GM04503 (cell line): ENCODE results near the gene CCNI.
"Not testable (repeated sequence)": the region's sequence is repeated elsewhere in the genome, so short reads cannot be mapped to it uniquely, and the experiment has no call there.

Experiments used
- DNase-seq: peaks from one replicate; pipeline ENCODE4 v3.0.0-alpha.2; 2012; ENCODE audit warnings: low read depth

Gene CCNI

GRCh38 chr4:77075869-77076799 is at the start of gene CCNI:
Gene CCNI, minus strand, starts transcription at chr4:77075989. Its CDS starts 9,627 bp downstream, at chr4:77066362.
- peak; percentile 88 for DNase-seq

- DNase-seq = no peak
These were observed 48.8 kb upstream of the CCNI start for GRCh38 chr4:77124576-77124975.

GRCh38 chr4:77123411-77123810 is 47.6 kb upstream of the CCNI start:
- no peak for DNase-seq

GRCh38 chr4:77122656-77123055 is 46.9 kb upstream of the CCNI start:
- DNase-seq = no peak

GRCh38 chr4:77121736-77122240 is 46.0 kb upstream of the CCNI start:
- no peak for DNase-seq

- no peak for DNase-seq
These were observed 45.2 kb upstream of the CCNI start for GRCh38 chr4:77120886-77121508.

GRCh38 chr4:77117721-77118120 is 41.9 kb upstream of the CCNI start:
- DNase-seq = no peak

GRCh38 chr4:77113069-77113468 is 37.3 kb upstream of the CCNI start:
- no peak for DNase-seq

GRCh38 chr4:77110730-77111129 is 34.9 kb upstream of the CCNI start:
- no peak for DNase-seq

GRCh38 chr4:77104791-77105540 is 29.2 kb upstream of the CCNI start:
- no peak for DNase-seq

- no peak for DNase-seq
These were observed 28.6 kb upstream of the CCNI start for GRCh38 chr4:77104388-77104787.

- DNase-seq = no peak
These were observed 24.4 kb upstream of the CCNI start for GRCh38 chr4:77100234-77100633.

GRCh38 chr4:77097611-77098010 is 21.8 kb upstream of the CCNI start:
- DNase-seq = no peak

GRCh38 chr4:77095101-77095821 is 19.5 kb upstream of the CCNI start:
- no peak for DNase-seq

GRCh38 chr4:77094496-77094895 is 18.7 kb upstream of the CCNI start:
- DNase-seq = no peak

- DNase-seq = no peak
These were observed 17.6 kb upstream of the CCNI start for GRCh38 chr4:77093401-77093800.

- DNase-seq = no peak
These were observed 17.2 kb upstream of the CCNI start for GRCh38 chr4:77092975-77093374.

GRCh38 chr4:77089866-77090265 is 14.1 kb upstream of the CCNI start:
- no peak for DNase-seq

GRCh38 chr4:77087027-77087426 is 11.2 kb upstream of the CCNI start:
- not testable (repeated sequence) for DNase-seq

- DNase-seq = no peak
These were observed 8.3 kb upstream of the CCNI start for GRCh38 chr4:77084019-77084639.

GRCh38 chr4:77082886-77083608 is 7.3 kb upstream of the CCNI start:
- no peak for DNase-seq
